ENCODE data around the gene VIPR1.

GRCh38 chr3:42578054-42578453 lies 75.6 kb downstream of the VIPR1 start:
- TF ChIP-seq, protein P1, sequence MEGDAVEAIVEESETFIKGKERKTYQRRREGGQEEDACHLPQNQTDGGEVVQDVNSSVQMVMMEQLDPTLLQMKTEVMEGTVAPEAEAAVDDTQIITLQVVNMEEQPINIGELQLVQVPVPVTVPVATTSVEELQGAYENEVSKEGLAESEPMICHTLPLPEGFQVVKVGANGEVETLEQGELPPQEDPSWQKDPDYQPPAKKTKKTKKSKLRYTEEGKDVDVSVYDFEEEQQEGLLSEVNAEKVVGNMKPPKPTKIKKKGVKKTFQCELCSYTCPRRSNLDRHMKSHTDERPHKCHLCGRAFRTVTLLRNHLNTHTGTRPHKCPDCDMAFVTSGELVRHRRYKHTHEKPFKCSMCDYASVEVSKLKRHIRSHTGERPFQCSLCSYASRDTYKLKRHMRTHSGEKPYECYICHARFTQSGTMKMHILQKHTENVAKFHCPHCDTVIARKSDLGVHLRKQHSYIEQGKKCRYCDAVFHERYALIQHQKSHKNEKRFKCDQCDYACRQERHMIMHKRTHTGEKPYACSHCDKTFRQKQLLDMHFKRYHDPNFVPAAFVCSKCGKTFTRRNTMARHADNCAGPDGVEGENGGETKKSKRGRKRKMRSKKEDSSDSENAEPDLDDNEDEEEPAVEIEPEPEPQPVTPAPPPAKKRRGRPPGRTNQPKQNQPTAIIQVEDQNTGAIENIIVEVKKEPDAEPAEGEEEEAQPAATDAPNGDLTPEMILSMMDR (conservative IDR thresholded peaks at IDR 0.05 in 1 of 2, IDR thresholded peaks at IDR 0.05 in 1 of 2; ENCODE audit: low read depth in 1 of 2, low read length in 2 of 2), result no peak
- no peak for TF ChIP-seq EZH2 (IDR thresholded peaks at IDR 0.05; ENCODE audit: low read length, missing control alignments)
